Measurements from ENCODE around the gene GATA2.

Gene GATA2

DNA sequence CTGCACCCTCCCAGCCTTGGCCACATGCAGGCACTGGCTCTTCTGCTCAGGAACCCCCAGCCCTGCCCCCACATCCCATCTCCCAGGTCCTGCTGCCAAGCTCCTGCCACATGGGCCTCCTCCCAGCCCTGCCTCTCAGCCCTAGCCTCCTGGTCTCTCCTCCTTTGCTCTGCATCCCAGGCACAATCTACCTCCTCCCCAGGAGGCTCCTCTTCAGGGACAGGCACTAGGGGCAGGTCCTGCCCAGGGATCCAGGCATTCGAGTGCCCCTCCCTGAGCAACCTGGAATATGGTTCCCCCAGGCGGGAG, 38.7 kb downstream of the GATA2 start:
- no peak for DNase-seq

DNA sequence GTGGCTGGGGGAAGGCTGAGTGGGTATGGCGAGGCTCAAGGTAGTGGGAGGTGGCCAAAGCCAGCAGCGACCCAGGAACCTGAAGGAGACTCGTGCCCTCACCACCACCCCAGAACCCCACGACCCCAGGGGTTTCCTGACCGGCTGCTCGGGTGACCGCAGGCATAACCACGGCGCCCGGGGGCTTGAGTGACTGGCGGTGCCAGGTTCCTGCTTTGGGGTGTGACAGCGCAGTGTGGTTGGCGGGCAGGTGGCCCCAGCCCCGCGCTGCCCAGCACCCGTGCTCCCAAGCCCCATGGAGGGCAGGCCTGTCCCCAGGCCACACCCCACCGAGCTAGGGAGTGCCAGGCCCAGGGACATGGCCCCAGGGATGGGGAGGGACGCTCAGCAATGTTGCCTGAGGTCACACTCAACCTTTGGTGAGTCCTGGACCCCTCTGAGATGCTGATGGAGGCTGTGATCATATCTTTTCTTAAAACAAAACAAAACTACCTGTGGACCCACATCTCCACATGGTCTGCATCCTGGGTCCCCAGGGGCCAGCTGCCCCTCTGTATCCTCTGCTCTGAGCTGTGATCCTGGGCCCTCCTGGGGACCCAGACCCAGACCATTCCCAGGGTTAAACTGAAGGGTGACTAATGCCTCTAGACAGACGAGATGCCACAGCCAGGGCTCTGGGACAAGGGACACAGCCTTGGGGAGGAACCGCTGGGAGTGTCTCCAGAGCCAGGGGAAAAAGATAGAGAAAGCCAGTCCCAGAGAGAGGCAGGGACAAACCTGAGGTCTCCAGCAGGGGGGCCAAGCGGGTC, 39.3 kb downstream of the GATA2 start:
- no peak for DNase-seq

DNA sequence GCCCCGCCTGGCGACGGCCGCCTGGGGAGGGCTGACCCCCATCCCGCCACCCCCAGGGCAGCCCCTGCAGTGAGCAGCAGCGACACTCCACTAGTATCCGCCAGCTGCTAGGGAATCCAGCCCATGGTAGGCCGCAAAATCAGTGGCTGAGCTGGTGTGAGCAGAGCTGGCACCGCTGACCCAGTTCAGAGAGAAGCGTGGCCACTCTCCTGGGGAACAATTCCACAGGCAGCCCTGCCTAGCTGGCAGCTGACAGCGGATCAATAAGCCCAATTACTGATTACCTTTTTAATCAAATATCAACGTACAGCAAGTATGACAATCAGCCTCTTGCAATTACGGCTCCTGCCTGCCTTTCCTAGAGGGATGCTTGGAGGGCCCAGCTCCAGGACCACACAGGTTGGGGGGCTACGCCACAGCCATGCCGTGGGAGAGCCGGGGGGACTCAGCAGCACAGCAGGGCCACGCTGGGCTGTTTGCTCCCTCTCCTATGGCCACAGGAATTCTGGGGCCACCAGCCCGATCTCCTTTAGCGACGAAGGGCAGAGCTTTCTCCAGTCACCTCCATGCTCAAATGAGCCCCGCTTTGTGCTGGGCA, 40.2 kb downstream of the GATA2 start:
- DNase-seq = no peak

DNA sequence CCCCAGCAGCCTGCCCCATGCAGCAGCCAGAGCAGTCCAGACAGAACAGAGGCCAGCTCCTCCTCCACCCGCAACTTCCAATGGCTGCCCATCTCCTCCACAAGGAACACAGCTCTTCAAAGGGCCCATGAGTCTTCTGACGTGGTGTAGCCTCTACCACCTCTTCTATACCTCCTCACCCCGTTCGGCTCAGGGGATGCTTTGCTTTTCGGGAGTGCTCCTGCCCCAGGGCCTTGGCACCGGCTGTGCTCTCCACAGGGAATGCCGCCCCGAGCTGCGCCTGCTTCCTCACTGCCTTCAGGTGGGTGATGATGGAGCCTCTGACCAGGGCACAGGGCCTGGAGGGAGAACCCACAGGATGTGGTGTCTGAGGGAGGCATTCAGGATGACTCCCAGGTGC, 40.9 kb downstream of the GATA2 start:
- no peak for DNase-seq

DNA sequence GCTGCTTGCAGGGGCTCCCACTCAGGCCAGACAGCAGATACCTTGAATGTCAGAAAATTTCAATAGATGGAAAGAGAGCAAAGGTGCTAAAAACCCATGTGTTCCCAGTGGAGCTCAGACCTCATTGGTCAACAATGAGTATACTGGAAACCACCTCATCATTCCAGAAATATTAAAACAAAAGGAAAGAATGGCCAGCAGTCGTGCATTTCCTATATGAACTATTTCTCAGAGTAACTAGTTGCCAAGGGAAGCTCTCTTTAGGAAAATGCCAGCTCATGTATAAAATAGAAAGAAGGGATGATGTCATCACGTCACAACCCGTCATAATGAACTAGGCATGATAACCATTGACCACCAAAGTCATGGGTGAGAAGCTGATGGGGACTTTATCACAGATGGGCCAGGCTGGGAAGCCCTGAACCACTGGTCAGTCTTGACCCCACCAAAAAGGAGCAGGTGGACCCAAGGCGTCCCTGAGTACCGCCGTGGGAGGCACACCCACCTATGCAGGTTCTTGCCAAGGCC, 43.8 kb downstream of the GATA2 start:
- DNase-seq = no peak

DNA sequence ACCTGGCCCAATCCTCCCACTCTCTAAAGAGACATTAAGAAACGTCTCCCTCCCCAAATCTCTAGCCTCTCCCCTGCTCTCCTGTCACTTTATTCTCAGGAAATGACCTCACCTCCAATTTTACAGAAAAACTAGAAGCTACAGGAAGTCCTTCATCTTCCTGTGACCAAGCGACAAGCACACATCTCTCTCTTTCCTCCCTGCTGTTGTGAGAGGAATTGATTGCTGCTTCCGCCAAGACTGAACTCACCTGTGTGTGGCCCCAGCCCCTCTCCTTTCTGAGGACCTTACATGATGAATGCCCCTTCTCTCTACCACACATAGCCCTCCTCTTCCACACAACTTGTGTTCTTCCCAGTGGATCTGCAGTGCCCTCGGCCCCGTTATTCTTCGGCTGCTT, 44.5 kb downstream of the GATA2 start:
- peak; percentile 49 for DNase-seq

DNA sequence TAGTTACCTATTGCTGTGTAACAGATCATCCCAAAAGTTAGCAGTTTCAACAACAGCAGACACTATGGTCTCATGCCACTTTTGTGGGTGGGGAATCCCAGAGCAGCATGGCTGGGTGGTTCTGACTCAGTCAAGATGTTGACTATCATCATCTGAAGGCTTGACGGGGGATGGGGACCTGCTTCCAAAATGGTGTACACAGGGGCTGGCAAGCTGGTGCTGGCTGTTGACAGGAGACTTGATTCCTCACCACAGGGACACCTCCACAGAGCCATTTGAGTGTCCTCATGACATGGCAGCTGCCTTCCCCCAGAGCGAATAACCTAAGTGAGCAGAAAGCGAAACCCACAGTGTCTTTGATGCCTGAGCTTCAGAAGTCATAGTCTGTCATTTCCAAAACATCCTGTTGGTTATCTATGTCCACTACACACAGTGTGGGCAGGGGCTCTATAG, 45.4 kb downstream of the GATA2 start:
- DNase-seq = peak; percentile 3

DNA sequence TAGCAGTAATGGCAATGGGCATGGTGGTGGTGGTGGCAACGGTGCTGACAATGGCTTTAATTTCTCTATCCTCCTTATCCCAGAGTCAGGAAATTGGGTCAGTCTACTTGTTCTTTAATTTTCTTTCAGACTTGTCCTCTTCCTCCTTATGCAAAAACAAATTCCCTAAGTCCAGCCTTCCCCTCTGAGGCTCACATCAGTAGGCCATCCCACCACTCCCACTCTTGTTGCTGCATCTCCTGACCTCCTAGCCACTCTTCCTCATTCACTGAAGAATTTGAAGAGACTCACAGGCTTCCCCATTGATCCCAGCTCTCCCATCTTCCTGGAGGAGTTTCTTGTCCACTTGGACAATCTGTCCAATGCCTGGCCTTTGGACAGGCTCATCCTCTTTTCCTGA, 46.2 kb downstream of the GATA2 start:
- DNase-seq = no peak

DNA sequence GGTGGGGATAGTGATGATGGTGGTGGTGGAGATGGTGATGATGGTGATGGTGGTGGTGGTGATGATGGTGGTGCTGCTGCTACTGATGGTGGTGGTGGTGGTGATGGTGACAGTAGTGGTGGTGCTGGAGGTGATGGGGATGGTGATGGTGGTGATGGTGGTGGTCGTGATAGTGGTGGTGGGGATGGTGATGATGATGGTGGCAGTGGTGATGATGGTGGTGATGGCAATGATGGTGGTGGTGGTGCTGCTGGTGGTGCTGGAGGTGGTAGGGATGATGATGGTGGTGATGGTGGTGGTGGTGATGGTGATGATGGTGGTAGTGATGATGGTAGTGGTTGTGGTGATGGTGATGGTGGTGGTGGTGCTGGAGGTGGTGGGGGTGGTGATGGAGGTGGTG, 47.6 kb downstream of the GATA2 start:
- no peak for DNase-seq

DNA sequence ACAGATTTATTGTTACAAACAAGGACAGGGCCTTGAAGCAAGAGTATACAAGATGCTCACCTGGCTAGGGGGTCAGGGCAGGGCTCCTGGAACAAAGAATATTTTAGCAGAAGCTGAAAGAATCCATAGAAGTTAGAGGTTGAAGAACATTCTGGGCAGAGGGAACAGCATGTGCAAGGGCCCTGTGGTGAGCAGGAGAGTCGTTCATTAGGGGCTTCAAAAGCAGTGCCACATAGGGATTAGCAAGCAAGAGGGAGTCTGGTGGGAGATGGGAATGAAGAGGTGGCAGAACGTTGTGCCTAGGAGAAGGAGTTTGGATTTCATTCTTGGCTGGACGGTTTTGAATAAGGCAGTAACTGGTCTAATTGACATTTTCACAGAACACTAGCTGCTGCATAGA, 49.2 kb downstream of the GATA2 start:
- DNase-seq = no peak

DNA sequence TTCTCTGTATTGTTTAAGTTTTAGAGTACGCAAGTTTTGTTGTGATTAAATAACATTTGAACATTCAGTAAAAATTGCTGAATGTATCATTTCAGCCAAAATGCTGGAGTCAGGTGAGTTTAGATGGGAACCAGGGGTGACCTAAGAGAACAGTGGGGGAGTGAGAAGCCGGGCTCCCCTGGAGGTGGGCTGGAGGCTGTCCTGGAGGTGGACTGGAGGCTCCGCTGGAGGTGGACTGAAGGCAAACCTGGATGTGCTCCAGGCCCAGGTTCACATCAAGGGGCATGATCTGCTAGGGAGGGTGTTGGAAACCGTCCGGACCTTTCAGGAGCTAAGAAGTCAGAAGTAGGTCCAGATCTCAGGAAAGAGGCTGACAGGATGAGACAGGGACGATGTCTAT, 50.1 kb downstream of the GATA2 start:
- DNase-seq = no peak

DNA sequence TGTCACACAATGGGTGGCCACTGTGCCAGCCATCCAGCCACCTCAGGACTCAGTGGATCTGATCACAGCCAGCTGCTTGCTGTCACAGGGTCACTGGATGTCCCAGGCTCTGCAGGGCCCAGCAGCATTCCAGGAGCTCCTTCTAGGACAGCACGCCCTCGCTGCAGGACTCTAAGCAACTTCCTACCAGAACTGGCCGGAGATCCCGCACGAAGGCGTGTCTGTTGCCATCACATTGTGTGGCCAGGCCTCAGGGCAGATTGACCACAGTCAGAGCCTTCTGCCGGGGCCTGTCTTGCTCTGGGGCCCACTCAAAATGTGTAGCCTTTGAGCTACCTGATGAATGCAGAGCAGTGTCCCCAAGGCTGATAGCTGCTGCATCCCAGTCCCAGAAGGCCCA, 50.9 kb downstream of the GATA2 start:
- no peak for DNase-seq

DNA sequence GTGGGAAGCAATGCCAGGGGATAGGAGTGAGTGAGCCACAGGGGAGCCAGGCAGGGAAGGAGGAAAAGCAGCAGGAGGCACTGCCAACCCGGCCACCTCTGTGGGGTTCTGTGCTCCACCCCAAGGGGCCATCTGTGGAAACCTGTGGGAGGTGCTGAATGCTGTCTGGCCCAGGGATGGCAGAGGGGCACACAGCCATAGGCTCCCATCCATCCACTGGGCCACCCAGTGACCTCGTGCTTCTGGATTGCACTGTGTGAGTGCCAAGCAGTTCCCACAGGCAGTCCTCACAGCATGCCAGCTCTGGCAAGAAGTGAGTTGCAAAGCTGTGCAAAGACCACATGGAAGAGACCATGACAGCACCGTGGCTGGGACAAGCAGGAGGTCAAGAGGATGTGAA, 53.8 kb downstream of the GATA2 start:
- no peak for DNase-seq

DNA sequence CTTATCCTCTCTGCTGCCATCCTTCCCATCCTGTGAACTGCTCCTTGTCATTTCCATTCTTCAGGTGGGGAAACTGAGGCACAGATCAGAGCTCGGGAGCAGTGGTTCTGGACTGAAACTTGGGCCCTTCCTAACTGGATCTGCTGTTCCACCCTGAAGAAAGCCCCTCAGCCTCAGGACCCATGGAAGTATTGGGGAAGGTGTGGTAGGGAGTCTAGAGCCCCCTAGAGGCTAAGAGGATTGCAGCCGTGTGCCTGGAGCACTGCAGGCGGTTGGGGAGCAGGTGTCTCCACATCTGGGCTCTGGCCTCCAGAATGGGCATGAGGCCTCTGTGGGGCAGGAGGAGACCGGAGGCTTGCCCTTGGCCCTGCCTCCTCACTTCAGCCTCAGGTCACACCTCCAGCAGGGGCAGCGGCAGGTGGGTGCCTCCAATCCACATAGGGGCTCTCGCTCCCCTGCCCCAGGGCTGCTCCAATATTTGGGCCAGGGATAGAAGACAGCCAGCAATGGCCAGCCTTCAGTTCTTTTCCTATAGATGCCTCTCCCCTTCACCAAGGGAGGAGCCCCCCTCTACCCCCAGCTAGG, 54.4 kb downstream of the GATA2 start:
- no peak for DNase-seq

DNA sequence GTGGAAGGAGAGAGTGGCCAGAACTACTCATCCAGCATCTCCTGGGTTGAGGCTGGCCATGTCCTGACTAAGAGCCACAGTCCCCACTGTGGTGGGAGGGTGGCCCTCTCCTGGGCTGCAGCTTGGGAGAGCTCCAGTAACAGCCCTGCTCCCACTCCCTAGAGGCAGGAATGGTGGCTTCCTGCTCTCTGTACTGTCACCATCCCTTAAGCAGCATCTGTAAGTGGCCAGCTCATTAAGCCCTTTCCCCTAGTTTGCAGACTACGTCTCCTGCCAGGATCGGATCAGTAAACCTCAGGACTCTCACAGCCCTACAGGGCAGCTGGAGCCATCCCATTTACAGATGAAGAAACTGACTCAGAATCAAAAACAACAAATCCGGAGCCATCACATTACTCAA, 56.8 kb downstream of the GATA2 start:
- DNase-seq = no peak

DNA sequence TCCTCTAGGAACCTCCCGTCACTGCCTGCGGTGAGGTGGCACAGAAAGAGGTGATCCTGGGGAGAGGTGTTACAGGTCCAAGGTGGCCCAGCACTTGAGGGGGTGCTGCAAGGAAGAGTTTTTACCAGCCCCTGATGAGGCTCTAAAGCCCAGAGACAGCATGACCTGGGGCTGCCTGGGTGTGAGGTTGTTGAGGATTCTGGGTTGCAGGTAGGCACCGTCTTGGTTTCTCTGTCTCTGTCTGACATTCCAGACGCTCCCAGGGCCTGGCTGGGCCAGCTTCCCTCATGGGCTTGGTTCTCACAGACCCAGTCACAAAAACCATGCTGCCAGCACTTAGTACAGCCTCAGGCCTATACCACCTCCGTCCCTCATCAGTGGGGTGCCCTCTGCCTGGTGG, 57.4 kb downstream of the GATA2 start:
- DNase-seq = no peak

DNA sequence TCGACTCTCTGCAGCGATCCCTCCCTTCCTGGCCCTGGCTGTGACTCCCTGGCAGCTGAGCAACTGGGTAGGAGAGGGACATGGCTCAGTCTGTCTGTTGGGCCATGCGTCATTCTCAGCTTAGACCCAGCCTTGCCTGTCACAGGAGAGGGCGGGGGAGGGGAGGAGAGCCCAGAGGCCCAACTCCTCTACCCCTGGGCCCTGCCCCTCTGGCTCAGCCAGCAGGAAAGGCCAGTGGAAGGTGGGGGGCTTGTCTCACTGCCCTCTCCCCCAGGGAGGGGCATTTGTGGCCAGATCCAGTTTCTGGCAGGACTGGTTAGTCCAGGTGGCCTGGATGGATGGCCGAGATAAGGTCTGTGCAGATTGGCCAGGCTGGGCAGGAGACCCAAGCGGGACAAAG, 57.9 kb downstream of the GATA2 start:
- DNase-seq = no peak

DNA sequence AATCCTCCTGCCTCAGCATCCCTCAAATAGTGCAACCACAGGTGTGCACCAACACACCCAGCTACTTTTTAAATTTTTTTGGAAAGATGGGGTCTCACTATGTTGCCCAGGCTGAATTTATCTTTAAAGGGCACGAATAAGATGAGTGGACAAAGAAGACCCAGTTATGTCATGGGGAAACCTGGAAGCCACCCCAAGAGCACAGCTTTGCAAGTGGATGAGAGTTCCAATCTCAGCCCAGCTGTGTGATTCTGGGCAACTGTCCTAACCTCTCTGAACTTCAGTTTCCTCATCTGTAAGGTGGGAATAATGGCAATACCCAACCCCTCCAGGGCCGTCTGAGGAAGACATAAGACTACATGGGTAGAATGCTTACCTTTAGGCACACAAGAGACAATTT, 58.5 kb downstream of the GATA2 start:
- DNase-seq = no peak

DNA sequence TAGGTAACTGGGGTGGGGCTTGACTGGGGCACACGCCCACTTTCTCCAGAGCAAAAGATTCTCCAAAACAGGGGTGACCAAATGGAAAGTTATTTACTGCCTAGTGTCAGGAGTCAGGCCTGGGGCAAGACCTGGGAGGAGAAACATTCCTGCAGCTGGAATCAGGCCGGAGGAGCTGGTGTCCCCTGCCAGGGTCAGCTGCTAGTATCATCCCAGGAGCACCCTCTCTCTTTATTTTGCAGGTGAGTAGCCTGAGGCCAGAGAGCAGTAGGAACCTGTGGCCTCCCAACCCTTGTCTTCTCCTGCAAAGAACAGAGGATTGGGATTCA, 59.2 kb downstream of the GATA2 start:
- DNase-seq = no peak

DNA sequence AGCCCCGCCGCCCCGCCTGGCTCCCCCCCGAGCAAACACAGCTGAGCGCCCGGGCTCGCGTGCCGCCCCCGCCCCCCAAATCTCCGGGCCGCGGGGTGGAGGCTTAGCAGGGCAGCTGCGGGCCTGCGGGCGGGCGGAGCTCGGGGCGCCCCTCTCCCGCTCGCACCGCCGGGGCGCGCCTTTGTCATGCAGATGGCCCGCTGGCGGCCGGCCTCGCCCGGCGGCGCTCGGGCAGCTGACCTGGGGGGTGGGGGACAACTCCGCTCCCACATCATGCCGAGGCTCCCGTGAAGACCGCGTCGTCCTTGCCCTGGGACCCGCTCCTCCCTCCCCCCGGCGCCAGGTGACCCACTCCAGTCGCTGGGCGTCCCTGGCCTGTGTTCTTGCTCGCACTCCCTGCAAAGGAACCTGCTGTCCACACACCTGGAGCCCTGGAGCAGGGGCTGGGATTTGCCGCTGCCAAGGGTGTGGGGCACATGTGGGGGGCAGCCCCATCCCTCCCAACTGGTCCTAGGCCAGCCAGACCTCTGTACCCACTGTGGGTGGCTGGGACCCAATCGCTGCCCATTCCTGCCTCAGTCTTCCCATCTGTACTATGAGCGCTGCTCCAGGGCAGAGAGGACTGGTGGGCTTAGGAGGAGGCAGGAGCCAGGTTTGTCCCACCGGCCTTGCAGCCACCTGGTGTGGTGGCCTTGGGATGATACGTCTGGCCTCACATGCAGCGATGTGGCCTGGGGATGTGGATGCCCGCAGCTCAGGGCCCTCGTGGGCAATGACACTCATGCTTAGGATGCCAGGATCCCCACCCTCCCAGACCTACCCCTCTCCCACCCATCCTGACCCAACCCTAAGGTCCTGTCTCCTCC, 59.8 kb downstream of the GATA2 start:
- no peak for DNase-seq

DNA sequence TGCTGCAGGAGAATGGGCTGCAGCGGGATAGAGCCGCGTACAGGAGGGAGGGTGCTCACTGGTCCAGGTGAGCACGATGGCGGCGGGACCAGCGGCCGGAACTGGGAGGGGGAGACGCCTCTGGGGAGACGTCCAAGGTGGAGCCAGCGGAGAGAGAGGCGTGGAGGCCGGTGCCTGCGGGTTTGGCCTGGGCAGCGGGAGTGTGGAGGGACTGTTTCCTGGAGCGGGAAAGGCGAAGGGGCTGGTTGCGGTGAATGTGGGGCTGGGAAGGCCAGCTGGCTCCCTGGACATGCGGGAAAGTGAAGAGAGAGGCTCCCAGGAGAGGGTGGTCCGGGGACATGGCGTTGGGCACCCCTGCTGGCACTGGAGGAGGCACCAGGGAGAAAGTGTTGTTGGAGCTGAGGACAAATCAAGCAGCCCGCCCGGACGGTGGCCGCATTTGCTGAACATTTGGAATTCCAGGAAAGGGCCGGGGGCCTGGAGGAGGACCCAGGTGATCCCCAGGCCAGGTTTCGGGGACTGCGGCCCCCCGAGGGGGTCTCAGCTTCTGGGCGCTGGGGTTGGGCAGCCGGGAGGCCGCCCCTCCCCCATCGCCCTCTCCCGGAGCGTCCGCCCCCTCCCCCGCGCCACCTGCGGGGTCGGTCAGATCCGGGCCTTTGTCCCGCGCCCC, 60.6 kb downstream of the GATA2 start:
- no peak for DNase-seq

DNA sequence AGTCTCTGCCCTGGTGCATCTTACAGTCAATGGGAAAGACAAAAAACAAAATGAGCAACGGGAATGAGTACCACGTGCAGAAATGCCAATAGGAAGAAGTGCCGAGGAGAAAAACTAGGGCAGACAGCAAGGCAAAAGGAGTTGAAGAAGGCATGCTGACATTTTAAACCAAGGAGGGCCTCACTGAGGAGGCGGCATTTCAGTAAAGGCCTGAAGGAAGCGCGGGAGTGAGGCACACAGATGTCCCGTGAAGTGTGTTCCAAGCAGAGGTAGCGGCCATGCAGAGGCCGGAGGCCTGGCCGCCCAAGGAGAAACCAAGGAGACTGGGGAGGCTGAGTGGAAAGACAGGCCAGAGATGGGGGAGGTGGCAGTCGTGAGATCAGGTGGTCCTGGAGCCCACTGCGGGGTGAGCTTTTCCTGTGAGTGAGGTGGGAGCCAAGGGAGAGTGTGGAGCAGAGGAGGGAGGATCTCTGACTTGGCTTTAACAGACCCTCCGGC, 61.1 kb downstream of the GATA2 start:
- no peak for DNase-seq

DNA sequence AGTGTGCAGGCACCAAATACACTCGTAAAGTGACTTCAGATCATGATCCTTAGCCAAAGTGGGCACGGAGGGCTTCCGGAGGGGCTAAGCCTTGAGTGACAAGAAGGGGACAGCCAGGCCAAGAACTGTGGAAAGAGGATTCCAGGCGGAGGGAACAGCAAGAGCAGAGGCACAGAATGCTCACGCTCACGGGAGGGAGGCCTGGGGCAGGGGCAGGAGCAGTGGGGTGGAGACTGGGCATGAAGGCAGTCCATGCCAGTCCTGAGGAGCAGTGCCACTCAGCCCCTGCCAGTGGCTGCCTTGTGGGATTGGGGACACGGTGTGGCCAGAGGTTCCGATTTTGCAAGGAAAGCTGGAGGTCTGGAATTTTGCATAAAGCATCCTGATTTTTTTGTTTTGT, 62.3 kb downstream of the GATA2 start:
- no peak for DNase-seq
